ENCODE results near the gene DCHS2.

The DCHS2 gene

DNA sequence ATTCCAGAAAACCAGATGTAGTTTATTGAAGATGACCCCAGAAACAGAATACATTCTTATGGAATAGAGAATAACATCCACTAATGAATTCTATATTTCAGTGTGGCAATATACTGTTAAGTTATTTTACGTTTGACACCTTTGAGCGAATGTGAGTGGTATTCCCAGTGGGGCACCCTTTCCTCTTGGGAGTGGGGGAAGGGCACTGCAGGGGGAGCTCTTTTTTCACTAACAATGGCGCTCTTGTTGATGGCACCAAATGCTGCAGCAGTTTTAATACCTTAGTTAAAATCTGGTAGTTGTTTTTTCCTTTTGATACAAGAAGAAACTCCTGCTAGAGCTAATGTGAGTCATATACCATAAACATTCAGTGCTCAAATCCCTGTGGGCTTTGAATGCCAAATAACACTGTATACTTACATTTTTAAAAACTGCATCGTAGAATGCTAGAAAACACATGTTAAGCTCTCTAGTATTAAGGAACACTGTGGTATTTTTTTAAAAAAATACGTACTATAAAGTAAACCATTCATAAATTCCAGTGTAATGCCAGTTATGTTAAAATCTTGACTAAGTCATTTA lies 178.5 kb downstream of the DCHS2 start:
- no peak overlapping the region for H3K27ac Mint-ChIP-seq
- H3K4me1 Mint-ChIP-seq: no peaks in the 10 kb centered on the region
- TF ChIP-seq, protein P1, sequence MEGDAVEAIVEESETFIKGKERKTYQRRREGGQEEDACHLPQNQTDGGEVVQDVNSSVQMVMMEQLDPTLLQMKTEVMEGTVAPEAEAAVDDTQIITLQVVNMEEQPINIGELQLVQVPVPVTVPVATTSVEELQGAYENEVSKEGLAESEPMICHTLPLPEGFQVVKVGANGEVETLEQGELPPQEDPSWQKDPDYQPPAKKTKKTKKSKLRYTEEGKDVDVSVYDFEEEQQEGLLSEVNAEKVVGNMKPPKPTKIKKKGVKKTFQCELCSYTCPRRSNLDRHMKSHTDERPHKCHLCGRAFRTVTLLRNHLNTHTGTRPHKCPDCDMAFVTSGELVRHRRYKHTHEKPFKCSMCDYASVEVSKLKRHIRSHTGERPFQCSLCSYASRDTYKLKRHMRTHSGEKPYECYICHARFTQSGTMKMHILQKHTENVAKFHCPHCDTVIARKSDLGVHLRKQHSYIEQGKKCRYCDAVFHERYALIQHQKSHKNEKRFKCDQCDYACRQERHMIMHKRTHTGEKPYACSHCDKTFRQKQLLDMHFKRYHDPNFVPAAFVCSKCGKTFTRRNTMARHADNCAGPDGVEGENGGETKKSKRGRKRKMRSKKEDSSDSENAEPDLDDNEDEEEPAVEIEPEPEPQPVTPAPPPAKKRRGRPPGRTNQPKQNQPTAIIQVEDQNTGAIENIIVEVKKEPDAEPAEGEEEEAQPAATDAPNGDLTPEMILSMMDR (IDR thresholded peaks at IDR 0.05; ENCODE audit: unreplicated experiment in 3 of 3): no peak
- peaks cover 7% of the 10 kb centered on the region for H3K9me3 Mint-ChIP-seq
- H3K36me3 Mint-ChIP-seq (ENCODE audit: low read depth): peaks cover 9% of the 10 kb centered on the region
- H3K27me3 Mint-ChIP-seq (ENCODE audit: low read depth): no peaks in the 10 kb centered on the region
- no peak overlapping the region for H3K4me3 Mint-ChIP-seq

DNA sequence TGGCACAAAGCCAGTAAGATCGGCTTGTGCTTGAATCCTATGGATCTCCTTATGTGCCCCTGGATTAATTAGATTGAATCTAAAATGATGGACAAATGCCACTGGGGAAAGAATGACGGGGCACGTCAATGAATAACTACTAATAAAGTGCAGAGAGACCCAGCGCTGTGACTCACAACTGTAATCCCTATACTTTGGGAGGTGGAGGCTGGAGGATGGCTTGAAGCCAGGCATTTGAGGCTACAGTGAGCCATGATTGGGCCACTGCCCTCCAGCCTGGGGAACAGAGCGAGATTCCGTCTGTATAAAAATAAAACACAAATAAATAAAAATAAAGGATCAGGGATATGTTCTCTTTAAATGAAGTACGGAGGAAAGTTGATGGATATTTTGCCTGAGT lies 179.4 kb downstream of the DCHS2 start:
- Mint-ChIP-seq H3K9me3 (peaks cover 8% of the 10 kb centered on the region), H3K36me3 (ENCODE audit: low read depth) (peaks cover 9% of the 10 kb centered on the region), H3K27me3 (ENCODE audit: low read depth) (no peaks in the 10 kb centered on the region), H3K4me1 (no peaks in the 10 kb centered on the region), H3K27ac (no peak overlapping the region), H3K4me3 (no peak overlapping the region)
- TF ChIP-seq, protein P1 (IDR thresholded peaks at IDR 0.05; ENCODE audit: unreplicated experiment in 3 of 3): no peak

DNA sequence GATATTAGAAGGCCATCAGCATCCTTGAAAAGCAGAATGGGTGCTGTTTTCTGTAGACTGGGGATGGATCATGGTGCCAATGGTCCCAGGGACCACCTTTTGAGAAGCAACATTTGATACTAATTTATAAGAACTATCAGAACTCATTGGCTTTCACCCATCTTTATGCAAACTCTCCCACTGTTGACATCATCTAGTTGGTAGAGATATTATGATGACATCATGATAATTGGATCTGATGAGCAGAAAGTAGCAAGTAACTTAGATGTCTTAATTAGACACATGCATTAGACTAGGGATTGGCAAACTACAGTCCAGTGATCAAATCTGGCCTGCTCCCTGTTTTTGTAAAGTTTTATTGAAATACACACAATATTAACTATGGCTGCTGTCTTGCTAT lies 181.0 kb downstream of the DCHS2 start:
- TF ChIP-seq, protein P1 (IDR thresholded peaks at IDR 0.05; ENCODE audit: unreplicated experiment in 3 of 3): no peak
- Mint-ChIP-seq H3K27me3 (ENCODE audit: low read depth) (no peaks in the 10 kb centered on the region), H3K27ac (no peak overlapping the region), H3K9me3 (peaks cover 8% of the 10 kb centered on the region), H3K36me3 (ENCODE audit: low read depth) (peaks cover 9% of the 10 kb centered on the region), H3K4me3 (no peak overlapping the region), H3K4me1 (no peaks in the 10 kb centered on the region)

DNA sequence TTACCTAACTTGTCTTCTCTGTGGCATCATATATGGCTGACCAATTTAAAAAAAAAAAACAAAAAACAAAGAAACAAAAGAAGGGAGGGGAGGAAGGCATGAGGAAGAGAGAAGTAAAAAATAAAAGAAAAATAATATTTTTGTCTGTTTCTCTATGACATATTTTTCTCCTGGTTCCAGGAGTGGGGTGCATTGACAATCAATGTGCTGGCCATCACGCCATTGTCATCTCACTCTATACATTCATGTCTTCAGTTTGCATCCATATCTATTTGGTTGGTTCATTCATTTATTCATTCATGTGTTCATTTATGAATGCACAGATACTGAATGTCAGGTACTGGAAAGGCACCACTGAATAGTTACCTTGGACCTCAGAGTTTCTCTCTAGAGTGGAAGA lies 183.4 kb downstream of the DCHS2 start:
- Mint-ChIP-seq H3K36me3 (ENCODE audit: low read depth) (peaks cover 9% of the 10 kb centered on the region), H3K9me3 (peaks cover 8% of the 10 kb centered on the region), H3K4me3 (no peak overlapping the region), H3K27ac (no peak overlapping the region), H3K4me1 (no peaks in the 10 kb centered on the region), H3K27me3 (ENCODE audit: low read depth) (no peaks in the 10 kb centered on the region)
- TF ChIP-seq, protein P1 (IDR thresholded peaks at IDR 0.05; ENCODE audit: unreplicated experiment in 3 of 3): no peak

DNA sequence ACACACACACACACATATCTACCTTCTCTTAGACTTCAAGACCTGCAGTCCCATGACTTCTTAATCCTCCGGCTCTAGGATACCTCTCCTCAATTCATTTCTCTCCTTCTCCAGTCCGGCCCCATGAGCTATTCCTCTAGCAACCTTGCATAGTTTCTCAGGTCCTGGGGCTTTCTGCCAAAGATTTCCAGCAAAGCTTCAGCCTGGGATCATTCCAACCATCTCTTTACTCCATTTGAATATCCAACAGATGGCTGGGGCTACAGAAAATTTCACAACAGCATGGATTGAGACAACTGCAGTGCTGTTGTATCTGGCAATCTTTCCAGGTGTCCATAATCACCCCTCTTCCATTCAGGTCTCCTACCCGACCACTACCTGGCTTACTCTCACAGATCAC lies 184.1 kb downstream of the DCHS2 start:
- H3K4me3 Mint-ChIP-seq: no peak overlapping the region
- H3K27me3 Mint-ChIP-seq (ENCODE audit: low read depth): peaks cover 1% of the 10 kb centered on the region
- TF ChIP-seq, protein P1 (IDR thresholded peaks at IDR 0.05; ENCODE audit: unreplicated experiment in 3 of 3): no peak
- no peaks in the 10 kb centered on the region for H3K4me1 Mint-ChIP-seq
- peaks cover 9% of the 10 kb centered on the region for H3K36me3 Mint-ChIP-seq (ENCODE audit: low read depth)
- no peak overlapping the region for H3K27ac Mint-ChIP-seq
- H3K9me3 Mint-ChIP-seq: peaks cover 8% of the 10 kb centered on the region

DNA sequence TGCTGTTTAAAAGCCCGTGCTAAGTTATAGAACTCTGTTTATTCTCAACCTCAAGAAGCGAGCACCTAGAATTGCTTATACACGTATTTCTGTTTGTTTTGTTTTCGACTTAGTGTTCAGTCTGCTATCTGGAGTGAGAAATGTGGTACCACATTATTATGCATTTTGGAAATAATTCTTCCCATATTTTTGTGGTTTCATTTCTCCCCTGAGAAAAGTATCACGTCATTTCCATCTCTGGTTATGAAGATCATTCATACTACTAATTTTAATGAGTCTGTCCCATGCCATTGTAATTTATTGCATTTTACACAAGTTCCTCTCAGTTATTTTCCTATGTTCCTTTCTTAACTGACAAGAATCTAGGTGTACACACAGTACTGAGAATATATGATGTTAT lies 186.0 kb downstream of the DCHS2 start:
- Mint-ChIP-seq H3K36me3 (ENCODE audit: low read depth) (peaks cover 9% of the 10 kb centered on the region), H3K27me3 (ENCODE audit: low read depth) (peaks cover 4% of the 10 kb centered on the region), H3K27ac (no peak overlapping the region), H3K4me3 (no peak overlapping the region), H3K4me1 (no peaks in the 10 kb centered on the region), H3K9me3 (peaks cover 8% of the 10 kb centered on the region)
- TF ChIP-seq, protein P1 (IDR thresholded peaks at IDR 0.05; ENCODE audit: unreplicated experiment in 3 of 3): no peak

All from nephron (organoid).